HG03025 (cell line): ENCODE measurements around the gene CCDC150.

Experiments used
- ATAC-seq: cut with Tn5 transposase; IDR thresholded peaks from one replicate; pipeline ENCODE4 v1.9.1; 2021; ENCODE audit warnings: mild to moderate bottlenecking, moderate library complexity; ENCODE audit not compliant: unreplicated experiment, low FRiP score

The CCDC150 gene

GRCh38 chr2:196758474-196759377 is 119.2 kb downstream of the CCDC150 start:
- no peak for ATAC-seq

DNA sequence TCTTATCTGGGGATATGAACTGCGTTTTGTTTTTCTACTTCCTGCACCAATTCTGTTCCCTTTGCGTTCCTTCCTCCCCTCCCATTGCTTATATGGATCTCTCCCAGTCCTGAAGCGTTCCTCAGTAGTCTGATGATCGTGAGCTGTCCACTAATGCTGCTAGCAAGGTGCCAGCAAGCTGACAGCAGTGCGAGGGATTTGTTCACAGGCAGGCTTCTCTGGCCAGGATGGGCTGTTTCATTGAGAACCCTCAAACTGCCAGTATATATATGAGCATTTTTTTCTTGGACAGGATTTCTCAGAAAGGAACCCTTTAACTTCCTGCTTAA is 119.8 kb downstream of the CCDC150 start:
- no peak for ATAC-seq

DNA sequence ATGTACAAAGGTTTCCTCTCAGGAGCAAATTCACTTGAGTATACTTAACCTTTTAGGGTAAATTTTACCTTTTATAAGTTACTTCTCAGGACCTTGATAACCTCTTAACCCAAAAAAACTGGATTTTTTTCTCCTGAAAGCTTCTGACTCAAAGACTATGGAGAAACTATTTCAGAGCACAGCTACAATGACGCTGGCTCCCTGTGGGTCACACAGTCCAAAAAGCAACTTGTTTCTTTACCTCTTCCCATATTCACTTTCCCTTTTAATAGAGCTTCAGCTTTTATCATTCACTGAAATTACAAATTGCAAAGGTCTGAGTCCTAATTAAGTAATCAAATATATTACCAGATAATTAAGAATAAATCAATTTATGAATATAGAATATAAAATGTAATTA is 127.6 kb downstream of the CCDC150 start:
- ATAC-seq, result no peak
